GM18508 (cell line): ENCODE data around the gene MLLT6.

Experiments
- ATAC-seq: cut with Tn5 transposase; IDR thresholded peaks from one replicate; pipeline ENCODE4 v1.9.1; 2021; ENCODE audit warnings: moderate number of reproducible peaks; ENCODE audit not compliant: insufficient read depth, unreplicated experiment

MLLT6 gene

DNA sequence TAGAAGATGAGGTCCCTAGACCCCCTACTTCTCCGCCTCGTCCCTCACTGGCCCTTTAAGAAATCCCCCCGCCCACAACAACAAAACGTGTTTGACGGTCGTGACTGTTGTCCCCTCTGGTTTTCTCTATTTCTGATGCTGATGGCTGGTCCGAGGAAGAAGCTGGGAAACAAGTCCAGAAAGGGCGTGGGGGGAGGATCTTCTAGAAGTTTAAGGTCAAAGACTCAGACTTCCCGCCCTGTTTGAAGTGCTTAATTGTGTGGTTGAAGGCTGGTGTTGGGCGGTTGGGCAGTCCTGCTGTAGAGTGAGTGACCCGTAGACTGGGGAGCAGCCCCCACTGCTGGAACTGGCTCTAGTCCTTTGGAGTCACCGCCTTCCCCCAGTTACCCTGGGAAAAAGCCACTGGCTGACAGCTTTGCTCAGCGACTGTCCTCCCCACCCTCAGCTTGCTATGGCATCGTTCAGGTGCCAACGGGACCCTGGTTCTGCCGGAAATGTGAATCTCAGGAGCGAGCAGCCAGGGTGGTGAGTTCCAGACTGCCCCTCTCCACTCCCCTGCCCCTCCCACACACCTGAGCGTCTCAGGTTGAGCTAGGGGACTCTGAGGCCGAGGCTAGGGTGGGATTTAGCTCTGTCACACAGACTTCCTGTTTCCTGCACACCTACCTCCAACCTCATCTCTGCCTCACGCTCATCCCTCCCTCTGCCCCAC is 1.6 kb downstream of the MLLT6 start:
- no peak for ATAC-seq

DNA sequence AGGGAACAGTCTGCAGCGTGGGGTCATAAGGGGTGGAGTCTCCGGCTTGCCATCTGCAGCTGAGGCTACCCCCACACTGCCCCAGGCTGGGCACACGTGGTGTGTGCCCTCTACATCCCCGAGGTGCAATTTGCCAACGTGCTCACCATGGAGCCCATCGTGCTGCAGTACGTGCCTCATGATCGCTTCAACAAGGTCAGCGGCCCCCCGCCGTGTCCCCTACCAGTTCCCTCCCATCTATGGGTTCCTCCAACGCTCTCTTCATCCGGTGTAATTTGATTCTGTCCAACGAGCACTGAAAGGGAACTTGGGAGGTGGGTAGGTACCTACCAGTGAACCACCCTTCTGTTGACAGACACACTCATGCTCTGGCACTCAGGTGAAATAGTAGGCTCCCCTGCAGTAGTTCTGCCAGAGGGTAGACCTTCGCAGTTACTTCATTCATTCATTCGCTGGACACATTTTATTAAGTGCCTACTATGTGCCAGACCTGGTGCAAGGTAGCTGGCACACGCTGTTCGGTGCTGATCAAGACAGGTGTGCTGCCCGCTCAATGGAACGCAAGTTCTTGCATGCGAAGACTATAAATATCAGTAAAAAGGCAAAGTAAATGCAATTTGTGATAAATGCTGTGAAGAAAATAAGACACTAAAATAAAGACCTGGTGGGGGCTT is 2.7 kb downstream of the MLLT6 start:
- ATAC-seq = no peak

GRCh38 chr17:38709104-38709820 is 4.2 kb downstream of the MLLT6 start:
- no peak for ATAC-seq

DNA sequence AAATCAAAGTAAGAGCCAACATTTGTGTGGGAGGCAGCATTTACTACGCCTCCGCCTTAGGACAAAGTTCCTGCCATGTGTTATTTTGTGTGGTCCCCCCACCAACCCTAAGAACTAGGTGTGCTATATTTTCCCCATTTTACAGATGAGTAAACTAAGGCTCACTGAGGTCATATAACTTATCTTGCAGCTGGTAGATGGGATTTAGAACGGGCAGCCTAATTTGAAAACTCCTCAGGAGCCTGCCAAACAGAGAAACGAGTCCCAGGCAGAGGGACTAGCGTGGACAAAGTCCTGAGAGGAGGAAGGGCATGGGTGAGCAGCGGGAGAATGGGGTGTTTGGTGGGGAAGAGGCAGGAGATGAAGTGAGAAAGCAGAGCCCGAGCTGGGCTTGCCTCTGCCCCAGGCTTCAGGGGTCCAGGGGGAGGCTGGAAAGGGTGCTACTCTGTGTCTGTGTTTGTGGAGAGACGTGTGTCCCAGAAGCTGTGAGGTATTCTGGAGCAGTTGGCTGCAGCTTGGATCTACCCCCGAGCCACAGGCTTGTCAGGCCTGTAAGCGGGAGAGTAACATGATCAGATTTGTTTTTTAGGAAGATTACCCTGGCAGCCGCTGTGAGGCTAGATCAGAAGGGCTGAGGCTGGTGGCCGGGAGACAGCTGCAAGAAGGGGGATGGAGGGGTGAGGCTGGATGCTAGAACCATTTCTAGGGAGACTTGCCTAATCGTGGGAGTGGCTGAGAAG is 5.0 kb downstream of the MLLT6 start:
- ATAC-seq = no peak

DNA sequence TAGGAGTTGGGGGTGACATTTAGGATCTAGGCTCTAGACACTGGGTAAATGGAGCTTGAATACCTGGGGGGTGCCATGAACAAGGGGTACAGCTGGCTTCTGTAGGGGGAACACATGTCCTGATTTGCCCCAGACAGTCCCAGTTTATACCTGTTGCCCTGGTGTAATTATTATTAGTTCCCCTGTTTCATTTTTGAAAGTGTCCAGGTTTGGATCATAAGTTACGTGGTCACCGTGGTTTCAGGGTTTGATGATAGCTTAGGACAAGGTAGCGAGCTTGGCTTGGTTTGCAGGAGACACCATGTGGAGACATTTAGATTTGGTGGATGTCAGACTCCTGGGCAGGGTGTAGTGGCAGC is 5.5 kb downstream of the MLLT6 start:
- no peak for ATAC-seq

DNA sequence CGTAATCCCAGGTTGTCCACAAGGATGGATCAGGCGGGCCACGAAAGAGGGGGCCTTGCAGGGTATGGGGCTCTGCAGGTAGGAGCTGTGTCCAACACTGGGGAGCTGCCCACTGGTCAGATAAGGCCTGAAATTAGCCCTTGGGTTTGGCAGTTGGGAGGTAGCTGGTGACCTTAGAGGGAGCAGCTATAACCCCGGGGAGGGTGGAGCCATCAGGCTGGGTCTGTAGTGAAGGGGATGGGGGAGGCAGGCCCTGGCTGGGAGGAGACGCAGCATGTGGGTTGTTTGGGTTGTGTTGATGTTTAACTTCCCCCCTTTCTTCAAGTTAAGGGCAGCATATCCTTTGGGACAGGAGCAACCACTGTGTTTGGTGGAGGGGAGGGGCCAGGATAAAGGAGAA is 5.9 kb downstream of the MLLT6 start:
- no peak for ATAC-seq

DNA sequence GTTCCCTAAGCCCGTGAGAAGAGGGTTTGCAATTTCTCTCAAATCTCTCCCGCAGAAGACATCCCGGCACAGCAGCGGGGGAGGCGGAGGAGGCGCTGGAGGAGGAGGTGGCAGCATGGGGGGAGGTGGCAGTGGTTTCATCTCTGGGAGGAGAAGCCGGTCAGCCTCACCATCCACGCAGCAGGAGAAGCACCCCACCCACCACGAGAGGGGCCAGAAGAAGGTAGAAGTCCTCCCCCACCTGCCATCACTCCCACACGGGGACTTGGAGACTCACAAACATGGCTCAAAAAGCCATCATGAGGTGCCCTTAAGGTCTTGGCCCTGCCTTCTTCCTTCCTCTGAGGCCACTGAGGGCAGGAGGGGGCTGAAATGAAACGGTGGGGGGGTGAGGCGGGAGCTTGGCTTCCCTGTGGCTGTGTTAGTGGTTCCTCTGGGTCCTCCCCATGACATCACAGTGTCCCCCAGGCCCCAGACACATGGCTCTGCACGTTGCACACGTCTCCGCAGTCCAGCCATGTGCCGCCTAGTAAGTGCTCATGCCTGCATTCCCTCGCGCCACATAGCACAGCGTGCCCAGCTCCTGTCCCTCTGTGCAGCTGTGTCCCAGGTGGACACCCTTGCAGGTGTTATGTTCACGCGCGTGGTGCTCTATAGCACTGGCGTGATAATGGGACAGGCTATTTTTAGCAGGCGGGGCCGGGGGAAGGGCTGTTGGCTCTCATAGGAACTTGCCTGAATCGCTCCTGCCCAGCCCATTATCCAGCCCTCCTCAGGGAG is 6.9 kb downstream of the MLLT6 start:
- ATAC-seq = no peak

DNA sequence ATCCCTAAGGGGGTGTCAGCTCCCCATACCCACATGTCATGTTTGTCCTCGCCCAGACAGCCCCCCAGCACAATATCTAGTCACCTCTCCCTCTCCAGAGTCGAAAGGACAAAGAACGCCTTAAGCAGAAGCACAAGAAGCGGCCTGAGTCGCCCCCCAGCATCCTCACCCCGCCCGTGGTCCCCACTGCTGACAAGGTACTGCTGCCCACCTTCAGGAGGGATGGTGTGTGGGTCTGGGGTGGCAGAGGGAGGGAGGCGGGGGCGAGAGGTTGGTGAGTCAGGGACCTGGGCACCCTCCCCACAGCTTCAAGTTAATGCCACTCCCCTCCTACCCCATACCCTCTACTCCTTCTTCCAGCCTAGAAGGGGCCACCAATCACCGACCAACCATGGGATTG is 7.5 kb downstream of the MLLT6 start:
- no peak for ATAC-seq

- ATAC-seq = no peak
Observed at GRCh38 chr17:38713456-38714075, 8.5 kb downstream of the MLLT6 start.

GRCh38 chr17:38715216-38715943 is 10.3 kb downstream of the MLLT6 start:
- no peak for ATAC-seq

- ATAC-seq = no peak
Observed at GRCh38 chr17:38716368-38717005, 11.4 kb downstream of the MLLT6 start.

DNA sequence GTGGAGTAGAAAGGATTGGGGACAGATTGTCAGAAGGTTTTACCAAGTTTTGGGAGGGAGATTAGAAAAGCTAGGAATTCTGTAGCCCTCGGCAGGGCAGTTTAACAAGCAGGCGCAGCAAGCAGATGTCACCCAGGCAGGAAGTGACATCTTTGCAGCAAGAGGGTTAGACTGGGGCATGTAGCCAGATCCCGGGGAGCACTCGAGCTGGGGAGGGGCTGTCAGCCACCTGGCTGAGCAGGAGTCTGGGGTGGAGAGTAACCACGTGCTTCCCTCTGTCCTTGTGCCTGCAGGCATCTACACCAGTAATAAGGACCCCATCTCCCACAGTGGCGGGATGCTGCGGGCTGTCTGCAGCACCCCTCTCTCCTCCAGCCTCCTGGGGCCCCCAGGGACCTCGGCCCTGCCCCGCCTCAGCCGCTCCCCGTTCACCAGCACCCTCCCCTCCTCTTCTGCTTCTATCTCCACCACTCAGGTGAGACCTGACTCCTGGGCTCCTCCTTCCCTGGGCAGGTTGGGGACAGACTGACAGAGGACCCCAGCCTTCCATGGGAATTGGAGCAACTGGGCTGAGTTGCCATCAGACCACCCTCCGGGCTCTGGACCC is 12.2 kb downstream of the MLLT6 start:
- no peak for ATAC-seq

DNA sequence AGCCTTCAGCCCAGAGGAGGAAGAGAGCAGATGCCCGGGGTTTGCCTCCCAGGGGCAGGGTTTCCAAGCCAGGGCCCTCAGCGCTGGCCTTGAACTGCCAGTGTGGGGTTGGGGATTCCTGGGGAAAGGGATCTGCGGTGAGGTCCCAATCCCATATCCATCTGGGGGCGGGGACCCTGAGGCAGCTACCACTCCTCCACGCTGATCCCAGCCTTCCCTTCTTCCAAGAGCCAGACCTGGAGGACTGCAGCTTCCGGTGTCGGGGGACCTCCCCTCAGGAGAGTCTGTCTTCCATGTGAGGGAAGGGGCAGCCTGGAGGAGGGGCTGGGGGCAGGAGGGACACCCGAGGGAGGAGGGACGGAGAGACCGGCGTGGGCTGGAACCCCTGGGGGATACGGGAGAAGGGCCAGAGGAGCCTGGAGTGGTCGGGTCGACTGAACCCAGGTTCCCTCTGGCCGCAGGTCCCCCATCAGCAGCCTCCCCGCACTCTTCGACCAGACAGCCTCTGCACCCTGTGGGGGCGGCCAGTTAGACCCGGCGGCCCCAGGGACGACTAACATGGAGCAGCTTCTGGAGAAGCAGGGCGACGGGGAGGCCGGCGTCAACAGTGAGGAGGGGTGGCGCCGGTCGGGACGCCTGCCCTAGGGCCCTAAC is 14.3 kb downstream of the MLLT6 start:
- no peak for ATAC-seq

- ATAC-seq = no peak
Observed at GRCh38 chr17:38719943-38720641, 15.0 kb downstream of the MLLT6 start.

GRCh38 chr17:38720941-38721340 is 15.9 kb downstream of the MLLT6 start:
- no peak for ATAC-seq

- ATAC-seq = no peak
Observed at GRCh38 chr17:38721802-38722201, 16.7 kb downstream of the MLLT6 start.

GRCh38 chr17:38724337-38724988 is 19.4 kb downstream of the MLLT6 start:
- ATAC-seq = no peak
